ENCODE data around the gene GEMIN4.

Gene GEMIN4

GRCh38 chr17:743139-743538 lies 8.9 kb downstream of the GEMIN4 start:
- intact Hi-C loops (cut with micrococcal nuclease), result no loop called here
- H3K36me3 Mint-ChIP-seq (ENCODE audit: low read depth), result peaks cover 68% of the 10 kb centered on the region
- H3K27me3 Mint-ChIP-seq, result peaks cover 2% of the 10 kb centered on the region
- no peak overlapping the region for H3K27ac Mint-ChIP-seq
- no peak overlapping the region for H3K4me3 Mint-ChIP-seq
- no peaks in the 10 kb centered on the region for H3K9me3 Mint-ChIP-seq
- H3K4me1 Mint-ChIP-seq (ENCODE audit: low read depth), result peaks cover 15% of the 10 kb centered on the region

DNA sequence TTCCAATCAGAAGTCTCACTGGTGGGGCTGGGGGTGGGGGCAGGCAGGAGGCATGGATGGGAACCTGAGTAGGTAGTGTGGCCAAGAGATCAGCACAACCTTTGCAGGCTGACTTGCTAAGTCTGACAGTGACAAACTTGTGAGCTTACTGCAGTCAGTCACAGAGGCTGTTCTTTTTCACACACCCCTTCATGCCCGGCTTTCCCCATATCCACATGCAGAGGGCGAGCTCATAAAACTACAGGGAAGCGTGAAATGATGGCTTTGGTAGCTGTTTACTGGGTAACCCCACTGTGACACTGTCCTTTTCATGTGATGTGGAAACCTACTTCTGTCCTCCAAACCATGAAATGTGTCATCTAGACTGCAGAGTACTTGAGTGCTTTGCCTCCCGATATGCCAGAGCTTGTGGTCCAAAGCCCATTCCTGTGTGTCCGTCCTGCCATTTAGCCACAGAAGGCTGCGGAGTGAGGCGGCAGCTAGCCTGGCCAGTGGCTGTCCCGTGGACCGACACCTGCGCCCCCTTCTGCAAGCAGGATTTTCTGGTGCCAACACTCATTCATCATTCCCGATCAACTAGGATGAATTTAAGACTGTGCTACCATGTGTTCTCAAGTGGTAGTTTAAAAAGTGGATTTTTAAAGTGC lies 9.8 kb downstream of the GEMIN4 start:
- Mint-ChIP-seq H3K4me1 (ENCODE audit: low read depth) (peaks cover 15% of the 10 kb centered on the region), H3K36me3 (ENCODE audit: low read depth) (peaks cover 59% of the 10 kb centered on the region), H3K4me3 (no peak overlapping the region), H3K27ac (no peak overlapping the region), H3K27me3 (peaks cover 2% of the 10 kb centered on the region), H3K9me3 (no peaks in the 10 kb centered on the region)
- intact Hi-C loops (cut with micrococcal nuclease), result no loop called here

- H3K4me1 Mint-ChIP-seq (ENCODE audit: low read depth), result peaks cover 15% of the 10 kb centered on the region
- peak overlapping the region; percentile 50 for H3K4me3 Mint-ChIP-seq
- H3K27ac Mint-ChIP-seq, result peak overlapping the region; percentile 80
- peaks cover 2% of the 10 kb centered on the region for H3K27me3 Mint-ChIP-seq
- H3K36me3 Mint-ChIP-seq (ENCODE audit: low read depth), result peaks cover 41% of the 10 kb centered on the region
- H3K9me3 Mint-ChIP-seq, result no peaks in the 10 kb centered on the region
- intact Hi-C loops (cut with micrococcal nuclease), result loop anchor here (1.0 kb wide), 1 partner anchor 25 kb away; no protein-coding TSS in a partner anchor
Observed at GRCh38 chr17:740240-741017, 11.6 kb downstream of the GEMIN4 start.

DNA sequence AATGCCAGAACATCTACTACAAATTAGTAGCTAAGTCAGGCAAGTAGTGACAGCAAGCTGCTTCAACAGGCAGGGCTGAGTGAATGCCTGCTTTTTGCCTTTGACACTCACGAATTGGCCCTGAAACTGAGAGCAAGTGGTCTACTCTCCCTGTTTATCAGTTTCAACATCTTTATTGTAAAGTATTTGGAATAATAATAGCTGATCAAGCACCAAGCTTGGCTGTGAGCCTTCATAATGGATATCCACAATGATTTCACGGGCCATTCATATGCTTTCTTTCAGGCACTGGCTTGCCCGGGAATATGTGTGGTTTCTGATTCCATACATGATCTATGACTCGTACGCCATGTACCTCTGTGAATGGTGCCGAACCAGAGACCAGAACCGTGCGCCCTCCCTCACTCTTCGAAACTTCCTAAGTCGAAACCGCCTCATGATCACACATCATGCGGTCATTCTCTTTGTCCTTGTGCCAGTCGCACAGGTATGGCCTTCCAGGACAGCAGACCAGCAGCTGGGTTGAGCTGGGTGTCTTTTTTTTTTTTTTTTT lies 14.4 kb downstream of the GEMIN4 start:
- Mint-ChIP-seq H3K4me3 (no peak overlapping the region), H3K27ac (no peak overlapping the region), H3K27me3 (peaks cover 23% of the 10 kb centered on the region), H3K36me3 (ENCODE audit: low read depth) (peaks cover 13% of the 10 kb centered on the region), H3K4me1 (ENCODE audit: low read depth) (peaks cover 27% of the 10 kb centered on the region), H3K9me3 (no peaks in the 10 kb centered on the region)
- intact Hi-C loops (cut with micrococcal nuclease), result no loop called here

- Mint-ChIP-seq H3K9me3 (no peaks in the 10 kb centered on the region), H3K4me1 (ENCODE audit: low read depth) (peaks cover 12% of the 10 kb centered on the region), H3K27ac (no peak overlapping the region), H3K27me3 (peaks cover 42% of the 10 kb centered on the region), H3K4me3 (no peak overlapping the region), H3K36me3 (ENCODE audit: low read depth) (no peaks in the 10 kb centered on the region)
- intact Hi-C loops (cut with micrococcal nuclease), result no loop called here
Observed at GRCh38 chr17:733743-734142, 18.3 kb downstream of the GEMIN4 start.

GRCh38 chr17:732902-733720 lies 19.0 kb downstream of the GEMIN4 start:
- Mint-ChIP-seq H3K36me3 (ENCODE audit: low read depth) (no peaks in the 10 kb centered on the region), H3K4me1 (ENCODE audit: low read depth) (peaks cover 12% of the 10 kb centered on the region), H3K27ac (no peak overlapping the region), H3K4me3 (peak overlapping the region; percentile 81), H3K9me3 (no peaks in the 10 kb centered on the region), H3K27me3 (peaks cover 44% of the 10 kb centered on the region)
- intact Hi-C loops (cut with micrococcal nuclease), result no loop called here

GRCh38 chr17:732067-732901 lies 19.8 kb downstream of the GEMIN4 start, which contains the start of gene TLCD3A:
Gene TLCD3A (plus strand): TSS chr17:732596. CDS start chr17:732648, 52 bp downstream.
- H3K27ac Mint-ChIP-seq, result no peak within 1 kb of the TSS
- intact Hi-C loops (cut with micrococcal nuclease), result no loop called here
- peaks cover 12% of the 10 kb centered on the region for H3K4me1 Mint-ChIP-seq (ENCODE audit: low read depth)
- peak within 1 kb of the TSS; percentile 81 for H3K4me3 Mint-ChIP-seq
- peaks cover 44% of the 10 kb centered on the region for H3K27me3 Mint-ChIP-seq
- H3K9me3 Mint-ChIP-seq, result no peaks in the 10 kb centered on the region
- no peaks in the 10 kb centered on the region for H3K36me3 Mint-ChIP-seq (ENCODE audit: low read depth)

DNA sequence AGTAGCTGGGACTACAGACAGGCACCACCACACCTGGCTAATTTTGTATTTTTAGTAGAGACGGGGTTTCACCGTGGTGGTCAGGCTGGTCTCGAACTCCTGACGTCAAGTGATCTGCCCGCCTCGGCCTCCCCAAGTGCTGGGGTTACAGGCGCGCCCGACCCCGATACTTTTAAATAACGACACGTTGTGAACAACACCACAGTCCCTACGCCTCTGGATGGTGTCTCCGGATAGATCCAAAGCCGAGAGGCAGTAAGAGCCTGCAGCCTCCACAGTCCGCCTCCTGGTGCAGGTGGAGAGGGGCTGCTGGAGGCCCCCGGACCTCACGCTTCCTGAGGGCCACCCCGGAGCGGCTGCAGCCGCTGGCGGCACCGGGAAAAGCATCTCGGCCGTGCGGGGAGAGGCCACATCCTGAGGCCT lies 20.4 kb downstream of the GEMIN4 start:
- intact Hi-C loops (cut with micrococcal nuclease), result no loop called here
- peak overlapping the region; percentile 64 for H3K4me3 Mint-ChIP-seq
- H3K9me3 Mint-ChIP-seq, result no peaks in the 10 kb centered on the region

GRCh38 chr17:728911-729310 lies 23.2 kb downstream of the GEMIN4 start:
- peaks cover 12% of the 10 kb centered on the region for H3K4me1 Mint-ChIP-seq (ENCODE audit: low read depth)
- peaks cover 42% of the 10 kb centered on the region for H3K27me3 Mint-ChIP-seq
- no peak overlapping the region for H3K27ac Mint-ChIP-seq
- intact Hi-C loops (cut with micrococcal nuclease), result no loop called here
- H3K36me3 Mint-ChIP-seq (ENCODE audit: low read depth), result no peaks in the 10 kb centered on the region
- no peaks in the 10 kb centered on the region for H3K9me3 Mint-ChIP-seq
- H3K4me3 Mint-ChIP-seq, result no peak overlapping the region

More for the DNA sequence above, 20.4 kb downstream of the GEMIN4 start:
- Mint-ChIP-seq H3K4me1 (ENCODE audit: low read depth) (peaks cover 12% of the 10 kb centered on the region), H3K27ac (no peak overlapping the region), H3K36me3 (ENCODE audit: low read depth) (no peaks in the 10 kb centered on the region), H3K27me3 (peaks cover 48% of the 10 kb centered on the region)

GRCh38 chr17:726271-726919 lies 25.7 kb downstream of the GEMIN4 start:
- intact Hi-C loops (cut with micrococcal nuclease), result no loop called here
- no peak overlapping the region for H3K4me3 Mint-ChIP-seq
- no peaks in the 10 kb centered on the region for H3K9me3 Mint-ChIP-seq
- H3K36me3 Mint-ChIP-seq (ENCODE audit: low read depth), result no peaks in the 10 kb centered on the region
- H3K27ac Mint-ChIP-seq, result no peak overlapping the region
- peaks cover 24% of the 10 kb centered on the region for H3K27me3 Mint-ChIP-seq
- H3K4me1 Mint-ChIP-seq (ENCODE audit: low read depth), result no peaks in the 10 kb centered on the region

GRCh38 chr17:725746-726145 lies 26.3 kb downstream of the GEMIN4 start:
- intact Hi-C loops (cut with micrococcal nuclease), result no loop called here

GRCh38 chr17:725084-725483 lies 27.0 kb downstream of the GEMIN4 start:
- intact Hi-C loops (cut with micrococcal nuclease), result no loop called here
- Mint-ChIP-seq H3K4me1 (ENCODE audit: low read depth) (no peaks in the 10 kb centered on the region), H3K27me3 (peaks cover 16% of the 10 kb centered on the region), H3K9me3 (no peaks in the 10 kb centered on the region), H3K27ac (no peak overlapping the region), H3K4me3 (no peak overlapping the region), H3K36me3 (ENCODE audit: low read depth) (no peaks in the 10 kb centered on the region)

More at GRCh38 chr17:725746-726145, 26.3 kb downstream of the GEMIN4 start:
- H3K4me1 Mint-ChIP-seq (ENCODE audit: low read depth), result no peaks in the 10 kb centered on the region
- H3K9me3 Mint-ChIP-seq, result no peaks in the 10 kb centered on the region
- H3K4me3 Mint-ChIP-seq, result no peak overlapping the region
- peaks cover 19% of the 10 kb centered on the region for H3K27me3 Mint-ChIP-seq
- no peaks in the 10 kb centered on the region for H3K36me3 Mint-ChIP-seq (ENCODE audit: low read depth)
- no peak overlapping the region for H3K27ac Mint-ChIP-seq

- Mint-ChIP-seq H3K36me3 (ENCODE audit: low read depth) (no peaks in the 10 kb centered on the region), H3K27me3 (peaks cover 8% of the 10 kb centered on the region), H3K4me3 (no peak overlapping the region), H3K27ac (no peak overlapping the region), H3K4me1 (ENCODE audit: low read depth) (no peaks in the 10 kb centered on the region), H3K9me3 (no peaks in the 10 kb centered on the region)
- intact Hi-C loops (cut with micrococcal nuclease), result no loop called here
Observed at GRCh38 chr17:721540-721937, 30.5 kb downstream of the GEMIN4 start.
